HG03460 (cell line): Measurements from ENCODE around the gene TXNRD1.
A peak's percentile ranks its signal among the peaks of the same experiment; 100 is the strongest.

Experiments
- ATAC-seq: cut with Tn5 transposase; IDR thresholded peaks from one replicate; pipeline ENCODE4 v1.9.1; 2021; ENCODE audit not compliant: unreplicated experiment

TXNRD1 gene

DNA sequence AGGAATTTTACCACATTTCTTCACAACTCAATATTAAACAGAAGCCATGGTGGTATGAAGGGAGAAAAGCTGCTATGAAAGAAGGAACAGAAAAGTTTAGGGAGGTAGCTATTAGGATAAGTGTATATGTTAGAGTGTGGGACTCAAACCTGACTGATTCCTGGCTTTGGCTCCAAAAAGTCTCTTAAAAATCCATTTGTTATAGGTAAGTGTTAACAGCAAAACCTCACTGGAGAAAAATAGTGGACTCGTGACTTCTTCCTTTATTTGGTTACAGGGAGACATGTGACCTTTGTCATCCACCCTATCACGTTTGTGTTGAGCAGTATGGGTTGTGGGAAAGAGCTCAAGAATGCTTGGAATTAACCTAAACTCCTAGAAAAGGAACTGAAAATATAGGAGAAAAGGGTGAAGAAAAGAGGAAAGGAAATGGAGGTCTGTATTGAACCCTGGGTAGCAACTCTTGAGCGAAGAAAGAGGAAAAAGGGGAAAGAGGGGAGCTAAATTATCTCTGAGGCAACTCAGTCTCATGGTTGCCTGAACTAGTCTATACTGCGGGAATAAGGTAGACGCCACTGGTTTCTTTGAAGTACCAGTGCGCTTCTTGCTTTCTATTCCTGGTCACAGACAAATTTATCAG is 84.4 kb downstream of the TXNRD1 start:
- ATAC-seq, result no peak

DNA sequence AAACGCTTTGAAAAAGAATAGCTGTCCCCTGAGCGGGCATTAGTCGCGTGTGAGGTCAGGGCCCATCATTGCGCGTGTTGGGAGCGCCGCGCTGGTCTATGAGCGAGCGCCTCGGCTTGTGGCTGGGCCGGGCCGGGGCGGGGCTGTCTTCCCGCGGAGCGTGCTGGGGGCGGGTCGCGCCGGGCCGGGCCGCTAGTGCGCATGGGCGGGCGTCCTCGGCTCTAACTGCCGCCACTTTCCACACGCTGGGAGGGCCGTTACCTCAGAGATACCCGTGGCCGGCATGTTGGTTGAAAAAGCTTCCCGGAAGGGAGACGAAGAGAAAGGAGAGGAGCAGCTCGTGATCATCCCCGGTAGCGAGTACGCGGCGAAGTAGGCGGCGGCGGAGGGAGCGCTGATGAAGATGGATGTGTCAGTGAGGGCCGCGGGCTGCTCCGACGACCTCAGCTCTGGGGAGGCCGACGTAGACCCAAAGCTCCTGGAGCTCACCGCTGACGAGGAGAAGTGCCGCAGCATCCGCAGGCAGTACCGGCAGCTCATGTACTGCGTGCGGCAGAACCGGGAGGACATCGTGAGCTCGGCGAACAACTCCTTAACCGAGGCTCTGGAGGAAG is 88.1 kb downstream of the TXNRD1 start, which contains the start of gene EID3:
TSS of gene EID3 (plus strand) at position 202 of the 614 bp plus-strand sequence. CDS start at position 398, 196 bp downstream.
- peak; percentile 85 for ATAC-seq

GRCh38 chr12:104304261-104305009 is 88.9 kb downstream of the TXNRD1 start:
- no peak for ATAC-seq

DNA sequence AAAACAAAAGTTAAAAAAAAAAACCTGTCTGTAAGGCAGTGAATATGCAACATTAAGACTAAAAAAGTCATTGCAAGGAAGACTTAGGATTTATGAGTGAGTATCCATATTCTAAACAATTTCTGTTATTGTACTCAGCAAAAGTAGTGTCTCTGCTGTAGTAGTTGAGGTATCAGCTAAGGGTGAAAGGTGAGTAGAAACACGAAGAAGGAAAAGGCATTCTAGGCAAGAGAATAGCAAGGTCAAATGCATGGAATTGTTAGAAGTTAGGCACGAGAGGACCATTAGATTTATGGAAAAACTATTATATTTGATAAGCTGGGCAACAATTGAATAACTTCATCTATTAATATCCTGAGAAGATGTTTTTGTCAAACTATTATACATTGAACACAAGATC is 89.8 kb downstream of the TXNRD1 start:
- ATAC-seq, result no peak

GRCh38 chr12:104306376-104306775 is 90.8 kb downstream of the TXNRD1 start:
- no peak for ATAC-seq

DNA sequence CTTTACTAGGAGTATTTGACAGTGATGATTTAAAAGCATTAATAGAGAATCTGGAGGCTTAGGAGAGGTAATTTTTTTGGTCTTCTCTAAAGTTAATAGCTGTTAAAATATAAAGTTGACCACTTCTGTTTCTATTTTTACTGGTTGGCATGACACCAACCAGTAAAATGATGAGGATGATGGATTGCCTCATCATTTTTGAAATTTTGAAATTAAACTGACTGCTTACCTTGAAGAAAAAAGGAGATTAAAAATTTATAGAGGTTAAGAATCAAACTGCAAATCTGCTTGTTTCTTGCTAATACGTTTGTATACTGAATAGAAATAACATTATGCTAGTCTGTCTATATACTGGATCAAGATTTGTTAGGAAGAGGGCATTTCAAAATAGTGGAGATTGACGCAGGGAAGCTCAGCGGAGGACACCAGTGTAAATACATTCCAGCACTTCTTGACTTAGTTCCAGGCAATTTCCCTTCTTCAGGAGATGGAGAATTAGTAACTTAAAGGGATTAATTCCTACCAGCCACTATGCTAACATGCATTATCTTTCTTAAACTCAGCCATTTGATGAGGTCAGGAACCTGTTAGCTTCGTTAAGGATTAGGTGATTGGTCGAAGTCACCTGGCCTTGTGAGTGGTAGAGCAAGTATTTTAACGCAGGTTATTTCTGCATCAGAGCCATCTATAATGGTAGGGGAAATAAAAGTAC is 91.5 kb downstream of the TXNRD1 start:
- no peak for ATAC-seq

DNA sequence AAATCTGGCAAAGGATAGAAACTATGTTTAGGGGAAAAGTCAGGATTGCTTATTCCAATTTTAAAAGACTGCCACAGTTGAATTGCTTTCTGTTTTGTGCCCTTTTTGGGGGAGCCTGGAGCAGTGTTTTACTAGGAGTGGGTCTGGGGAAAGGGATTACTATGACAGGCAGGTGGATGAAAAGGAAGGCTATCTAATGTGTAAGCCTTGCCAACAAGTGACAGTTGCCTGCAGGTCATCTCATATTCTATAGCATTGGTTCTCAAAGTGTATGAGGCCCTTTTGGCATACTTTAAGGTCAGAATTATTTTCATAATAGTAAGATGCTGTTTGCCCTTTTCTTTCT is 92.0 kb downstream of the TXNRD1 start:
- no peak for ATAC-seq

- no peak for ATAC-seq
These were observed 93.9 kb downstream of the TXNRD1 start for GRCh38 chr12:104309446-104309993.

DNA sequence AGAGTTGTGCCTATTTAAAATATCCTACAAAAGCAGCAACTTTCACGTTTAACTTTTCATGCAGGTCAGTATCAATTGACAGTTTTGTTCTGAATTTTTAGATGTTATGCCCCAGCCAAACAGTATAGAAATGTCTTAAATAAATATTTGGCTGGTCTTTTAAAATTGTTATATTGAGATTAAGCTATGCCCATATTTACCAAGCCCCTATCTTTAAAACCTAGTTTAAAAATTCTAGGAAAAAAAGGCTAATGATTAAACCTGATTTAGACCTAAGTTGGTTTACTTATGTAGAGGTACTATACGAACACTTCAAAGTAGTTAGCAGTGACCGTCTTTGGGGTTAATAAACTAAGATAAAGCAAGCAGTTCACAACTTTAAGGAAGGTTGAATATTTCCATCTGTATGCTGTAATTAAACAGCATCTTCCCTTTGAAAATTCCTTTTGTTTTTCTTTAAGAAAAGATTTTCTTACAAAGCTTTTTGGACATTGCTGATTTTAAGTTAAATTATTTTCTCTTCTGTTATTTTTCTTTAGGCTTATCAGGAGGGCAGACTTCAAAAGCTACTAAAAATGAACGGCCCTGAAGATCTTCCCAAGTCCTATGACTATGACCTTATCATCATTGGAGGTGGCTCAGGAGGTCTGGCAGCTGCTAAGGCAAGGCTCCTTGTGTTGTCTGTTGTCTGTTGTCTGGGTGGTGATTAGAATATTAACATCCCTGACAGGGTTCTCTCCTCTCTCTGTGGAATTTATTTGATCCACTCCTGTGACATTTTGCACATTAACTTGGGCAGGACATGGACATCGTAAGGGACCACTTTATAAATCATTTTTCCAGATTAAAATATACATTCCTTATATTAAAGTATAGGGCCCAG is 95.4 kb downstream of the TXNRD1 start:
- ATAC-seq, result no peak

DNA sequence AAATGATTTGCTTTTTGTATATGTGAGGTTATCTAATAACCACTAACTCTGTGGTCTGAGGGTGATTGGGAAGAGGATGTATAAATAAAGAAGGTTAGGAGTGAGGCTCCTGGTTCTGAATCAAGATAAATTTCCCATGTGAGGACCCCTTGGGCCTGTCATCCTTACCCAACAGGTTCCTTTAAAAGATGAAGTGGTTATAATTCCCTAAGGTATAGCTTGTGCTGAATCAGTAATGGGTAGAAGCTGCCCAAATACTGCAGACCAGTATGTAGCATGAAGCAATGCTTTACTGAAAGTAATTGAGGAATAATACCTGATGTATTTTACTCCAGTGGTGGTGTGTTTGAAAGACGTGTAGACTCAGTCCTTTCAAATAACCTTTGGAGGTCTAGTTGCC is 96.6 kb downstream of the TXNRD1 start:
- ATAC-seq, result no peak

GRCh38 chr12:104312654-104313053 is 97.1 kb downstream of the TXNRD1 start:
- no peak for ATAC-seq

DNA sequence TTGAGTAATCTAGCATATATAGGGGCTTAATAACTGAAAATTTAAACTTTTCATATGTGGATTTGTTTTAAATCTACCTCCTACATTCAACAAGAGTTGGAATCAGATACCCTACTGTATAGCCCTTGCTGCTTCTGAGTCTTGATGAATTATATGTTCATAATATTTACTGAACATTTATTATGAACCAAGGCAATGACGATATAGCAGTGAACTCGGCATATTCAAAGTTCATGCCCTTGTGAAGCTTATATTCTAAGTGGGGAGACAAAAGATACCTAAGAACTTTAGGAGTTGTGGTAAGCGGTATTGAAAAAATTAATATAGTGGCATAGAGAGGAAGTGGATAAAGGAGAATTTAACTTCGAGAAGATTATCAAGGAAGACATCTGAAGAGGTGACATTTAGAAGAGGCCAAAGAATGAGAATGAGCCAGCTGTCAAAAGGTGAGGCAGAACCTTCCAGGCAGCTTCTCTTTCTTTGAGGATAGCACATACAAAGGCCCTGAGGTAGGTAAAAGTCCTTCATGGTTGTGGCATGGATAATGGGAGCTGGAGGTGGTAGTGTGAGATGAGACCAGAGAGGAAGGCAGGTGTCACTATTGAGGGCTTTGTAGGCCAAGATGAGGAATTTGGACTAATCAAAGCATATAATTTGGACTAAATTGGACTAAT is 98.1 kb downstream of the TXNRD1 start:
- ATAC-seq, result no peak

DNA sequence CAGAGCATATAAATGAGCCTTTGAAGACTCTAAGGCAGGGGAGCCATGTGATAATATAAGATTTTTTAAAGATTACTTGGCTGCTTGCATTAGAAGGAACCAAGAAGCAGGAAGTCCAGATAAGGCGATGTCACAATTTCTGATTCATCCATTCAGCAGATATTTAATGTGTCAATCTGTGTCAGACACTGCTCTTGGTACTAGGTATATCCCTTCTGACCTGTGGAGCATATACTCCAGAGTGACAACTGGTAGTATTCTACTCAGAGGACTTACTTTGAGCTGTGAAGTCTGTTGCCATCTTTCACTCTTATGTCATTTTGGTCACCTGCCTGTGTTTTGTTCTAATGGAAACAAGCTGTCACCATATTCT is 98.6 kb downstream of the TXNRD1 start:
- no peak for ATAC-seq

DNA sequence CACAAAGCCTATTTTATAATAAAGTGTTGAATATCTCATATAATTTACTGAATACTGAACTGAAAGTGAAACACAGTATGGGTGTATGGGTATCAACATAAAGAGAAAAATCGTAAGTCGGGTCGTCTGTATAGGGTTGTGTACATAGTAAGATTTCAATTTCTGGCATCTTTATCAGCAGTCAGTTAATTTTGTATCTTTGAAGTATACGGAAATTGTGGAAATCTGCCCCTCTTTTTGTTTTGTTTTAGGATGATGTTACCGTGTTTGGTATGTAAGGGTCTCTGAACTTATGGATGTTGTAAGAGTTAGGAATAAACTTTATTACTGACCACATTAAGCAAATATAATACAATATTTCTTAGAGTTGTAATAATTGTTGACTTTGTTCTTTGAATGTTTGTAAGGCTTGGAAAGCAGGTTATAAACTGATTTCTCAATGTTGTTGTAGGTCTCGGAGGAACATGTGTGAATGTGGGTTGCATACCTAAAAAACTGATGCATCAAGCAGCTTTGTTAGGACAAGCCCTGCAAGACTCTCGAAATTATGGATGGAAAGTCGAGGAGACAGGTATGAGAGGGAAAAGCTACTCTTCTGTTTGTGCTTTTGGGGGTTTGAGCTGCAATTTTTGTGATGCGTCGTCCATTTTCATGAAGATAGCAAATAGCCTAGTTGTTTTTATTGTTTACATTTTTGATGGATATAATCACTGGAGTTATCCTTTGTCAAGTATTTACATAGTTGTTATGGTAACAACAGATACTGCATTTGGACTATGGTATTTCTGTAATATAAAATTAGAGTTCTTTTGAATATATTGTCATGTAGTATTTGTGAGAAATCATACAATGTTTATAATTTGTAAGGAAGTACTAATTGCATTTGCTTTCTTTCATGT is 100.0 kb downstream of the TXNRD1 start:
- no peak for ATAC-seq

DNA sequence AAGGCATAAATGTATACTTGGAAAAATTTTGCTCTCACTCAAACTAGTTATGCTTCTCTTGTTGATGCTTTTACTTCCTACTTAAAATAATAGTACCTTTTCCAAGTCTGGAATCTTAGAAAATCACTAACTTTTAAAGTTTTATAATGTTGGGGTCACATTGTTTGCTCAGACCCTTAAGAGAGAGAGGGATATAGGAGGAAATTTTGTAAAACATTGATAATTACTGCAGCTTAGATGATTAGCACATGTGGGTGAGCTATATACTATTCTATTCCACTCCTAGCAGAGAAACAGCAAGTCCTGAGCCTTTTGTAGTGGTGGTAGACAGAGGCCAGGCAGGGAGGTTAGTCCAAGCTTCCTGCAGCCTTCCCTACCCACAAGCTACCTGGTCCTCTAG is 101.4 kb downstream of the TXNRD1 start:
- no peak for ATAC-seq

DNA sequence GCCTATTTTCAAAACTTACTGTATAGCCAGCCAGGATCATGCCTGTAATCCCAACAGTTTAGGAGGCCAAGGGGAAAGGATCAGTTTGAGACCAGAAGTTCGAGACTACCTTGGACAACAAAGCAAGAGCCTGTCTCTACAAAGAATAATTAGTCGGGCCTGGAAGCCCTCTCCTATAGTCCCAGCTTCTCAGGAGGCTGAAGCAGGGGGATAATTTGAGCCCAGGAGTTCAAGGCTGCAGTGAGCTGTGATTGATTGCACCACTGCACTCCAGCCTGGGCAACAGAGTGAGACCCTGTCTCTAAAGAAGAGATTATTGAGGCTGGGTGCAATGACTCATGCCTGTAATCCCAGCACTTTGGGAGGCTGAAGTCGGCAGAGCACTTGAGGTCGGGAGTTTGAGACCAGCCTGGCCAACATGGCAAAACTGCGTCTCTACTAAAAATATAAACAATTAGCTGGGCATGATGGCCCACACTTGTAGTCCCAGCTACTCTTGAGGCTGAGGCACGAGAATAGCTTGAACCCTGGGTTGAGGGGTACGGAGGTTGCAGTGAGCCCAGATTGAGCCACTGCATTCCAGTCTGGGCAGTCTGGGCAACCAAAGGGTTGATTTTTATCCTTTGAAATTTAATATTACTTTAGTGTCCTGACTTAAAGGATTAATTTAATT is 102.1 kb downstream of the TXNRD1 start:
- ATAC-seq, result no peak

DNA sequence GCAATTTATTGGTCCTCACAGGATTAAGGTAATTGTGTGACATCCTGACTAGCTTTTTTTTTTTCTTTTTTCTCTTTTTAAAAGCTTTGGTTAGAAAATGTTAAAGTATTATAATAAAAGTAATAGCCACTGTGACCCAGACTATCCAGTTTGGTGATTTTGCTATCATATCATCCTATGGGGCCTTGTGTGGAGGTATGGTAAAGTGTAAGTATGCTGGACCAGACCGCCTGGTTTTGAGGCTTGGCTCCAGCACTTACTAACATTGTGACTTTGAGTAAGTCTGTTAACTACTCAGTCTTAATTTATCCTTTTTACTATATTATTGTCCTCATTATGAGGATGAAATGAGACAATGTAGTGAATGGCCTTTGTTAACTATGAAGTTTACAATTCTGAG is 103.4 kb downstream of the TXNRD1 start:
- ATAC-seq, result no peak

DNA sequence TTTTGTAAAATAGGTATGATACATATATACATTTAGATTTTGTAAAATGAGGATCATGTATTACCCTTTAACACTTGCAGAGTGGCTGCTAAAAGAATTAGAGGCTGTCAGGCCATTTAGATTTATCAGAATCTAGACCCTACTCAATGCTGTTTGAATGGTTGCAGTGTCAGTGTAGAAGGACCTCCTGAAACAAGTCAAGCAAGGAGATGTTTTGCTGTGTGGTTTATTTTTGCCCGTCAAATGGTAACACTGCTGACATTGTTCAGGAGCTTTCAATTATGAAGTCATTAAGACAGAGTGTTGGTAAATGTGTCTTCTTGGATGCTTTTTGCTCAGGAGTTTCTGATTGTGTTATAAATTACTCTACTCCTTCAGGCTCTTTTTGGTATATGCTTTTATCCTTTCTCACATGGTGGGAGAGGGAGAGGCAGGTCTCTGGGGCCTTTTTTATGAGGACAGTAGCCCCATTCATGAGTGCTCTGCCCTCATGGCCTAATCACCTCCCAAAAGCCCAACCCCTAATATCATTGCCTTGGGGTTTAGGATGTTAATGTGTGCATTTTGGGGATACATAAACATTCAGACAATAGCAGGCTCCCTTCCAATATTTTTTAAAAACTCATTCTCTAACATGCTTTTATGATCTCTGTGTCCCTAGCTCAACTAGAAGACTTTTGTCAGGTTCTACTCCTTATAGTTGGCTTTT is 104.5 kb downstream of the TXNRD1 start:
- no peak for ATAC-seq
